H4 (cell line): ENCODE results near the gene PPRC1. TPM values are rescaled to one million over a fixed set of nuclear protein-coding genes. Genes with fewer than 3 reads are reported as not detected.

Source experiments
- DNase-seq: peaks from one replicate; pipeline ENCODE4 v3.0.0-alpha.2; 2015; ENCODE audit warnings: low spot score
- total RNA-seq: library from RNA; depleted of rRNA; stranded (reverse); fragments of >200 nt; shearing (Covaris generic); gene quantifications from 2 replicates; pipeline ENCODE4 v1.2.3, GENCODE V29; 2014; rRNA removed

PPRC1 gene
- total RNA-seq, 1 experiment from 2014 or later: 14.7 TPM

GRCh38 chr10:102195296-102195870, 62.5 kb downstream of the PPRC1 start:
- no peak for DNase-seq

- no peak for DNase-seq
Measured at GRCh38 chr10:102196893-102197292, 64.1 kb downstream of the PPRC1 start.

- no peak for DNase-seq
Measured at GRCh38 chr10:102198027-102198426, 65.2 kb downstream of the PPRC1 start.

Other genes with a start within 250 kb of the PPRC1 start
- gene ARMH3, start 76.9 kb upstream of the PPRC1 start, total RNA-seq: 3.1 and 6.3 TPM in 2 replicates
- 6.3 and 16.8 TPM in 2 replicates for gene HPS6, start 67.7 kb upstream of the PPRC1 start, total RNA-seq
- gene LDB1, start 12.7 kb upstream of the PPRC1 start, total RNA-seq: 16.8 and 31.3 TPM in 2 replicates
- 55.3 and 72.3 TPM in 2 replicates for gene NOLC1, start 19.3 kb downstream of the PPRC1 start, total RNA-seq
- not detected in 2 replicates for gene ELOVL3, start 93.3 kb downstream of the PPRC1 start, total RNA-seq
- not detected in 2 replicates for gene PITX3, start 108.5 kb downstream of the PPRC1 start, total RNA-seq
- 24.6 and 30.1 TPM in 2 replicates for gene GBF1, start 112.5 kb downstream of the PPRC1 start, total RNA-seq